BLaER1 treated with 17β-estradiol and CSF1 and Interleukin-3, amounts not matched to agents 10 nM and 100 nM (cell line): ENCODE measurements around the gene GCC1.
A peak's percentile ranks its signal among the peaks of the same experiment; 100 is the strongest.

Experiments
- H3K27ac ChIP-seq, 11 experiments: shearing (Covaris generic); formaldehyde crosslinking; 2 replicates each; pipeline ENCODE4 v1.8.1; 2022
- H3K27me3 ChIP-seq, 11 experiments: shearing (Covaris generic); formaldehyde crosslinking; 2 replicates each; pipeline ENCODE4 v1.8.1; 2022
- H3K36me3 ChIP-seq, 11 experiments: shearing (Covaris generic); formaldehyde crosslinking; 2 replicates each; pipeline ENCODE4 v1.8.1; 2022
- H3K4me1 ChIP-seq, 10 experiments: shearing (Covaris generic); formaldehyde crosslinking; 2 replicates each; pipeline ENCODE4 v1.8.1; 2022
- H3K4me2 ChIP-seq, 11 experiments: shearing (Covaris generic); formaldehyde crosslinking; 2 replicates each; pipeline ENCODE4 v1.8.1; 2022
- H3K4me3 ChIP-seq, 10 experiments: shearing (Covaris generic); formaldehyde crosslinking; 2 replicates each; pipeline ENCODE4 v1.8.1; 2022
- H3K9ac ChIP-seq, 11 experiments: shearing (Covaris generic); formaldehyde crosslinking; 2 replicates each; pipeline ENCODE4 v1.8.1; 2022
- H3K9me3 ChIP-seq, 11 experiments: shearing (Covaris generic); formaldehyde crosslinking; replicated peaks in 1 of 11; 2 replicates each; pipeline ENCODE4 v1.8.1; 2022
- H4K20me1 ChIP-seq, 11 experiments: shearing (Covaris generic); formaldehyde crosslinking; 2 replicates each; pipeline ENCODE4 v1.8.1; 2022
- Cebpa-rat ChIP-seq, 11 experiments: shearing (Covaris generic); IDR thresholded peaks; 2 replicates each; pipeline ENCODE4 v1.8.1; 2022

The GCC1 gene

GRCh38 chr7:127592550-127592949 lies 7.2 kb upstream of the GCC1 start:
- Histone ChIP-seq H3K27ac (no peak overlapping the region), H3K4me1 (peaks cover 17 to 45% (median 35%) of the 10 kb centered on the region in 10 experiments), H3K4me3 (no peak overlapping the region), H3K36me3 (peaks cover 22 to 34% (median 27%) of the 10 kb centered on the region in 11 experiments), H3K9me3 (no peaks in the 10 kb centered on the region), H3K9ac (no peak overlapping the region), H3K4me2 (no peak overlapping the region), H3K27me3 (no peaks in the 10 kb centered on the region), H4K20me1 (peaks cover 0 to 33% (median 19%) of the 10 kb centered on the region in 11 experiments; a peak in 15 of 22 replicates)
- no peak for TF ChIP-seq Cebpa-rat (IDR thresholded peaks at IDR 0.05)

GRCh38 chr7:127591591-127591990 lies 6.2 kb upstream of the GCC1 start:
- H3K4me2 ChIP-seq: no peak overlapping the region
- H3K27me3 ChIP-seq: no peaks in the 10 kb centered on the region
- TF ChIP-seq Cebpa-rat (IDR thresholded peaks at IDR 0.05): no peak
- H3K4me3 ChIP-seq: no peak overlapping the region
- H3K4me1 ChIP-seq: peaks cover 21 to 49% (median 36%) of the 10 kb centered on the region in 10 experiments
- peaks cover 22 to 34% (median 27%) of the 10 kb centered on the region in 11 experiments for H3K36me3 ChIP-seq
- H3K27ac ChIP-seq: no peak overlapping the region
- H3K9me3 ChIP-seq: no peaks in the 10 kb centered on the region
- peaks cover 0 to 33% (median 19%) of the 10 kb centered on the region in 11 experiments; a peak in 15 of 22 replicates for H4K20me1 ChIP-seq
- H3K9ac ChIP-seq: no peak overlapping the region

GRCh38 chr7:127591189-127591588 lies 5.8 kb upstream of the GCC1 start:
- H3K4me1 ChIP-seq: peaks cover 21 to 49% (median 36%) of the 10 kb centered on the region in 10 experiments
- no peak overlapping the region for H3K27ac ChIP-seq
- H3K9ac ChIP-seq: no peak overlapping the region
- peaks cover 0 to 33% (median 19%) of the 10 kb centered on the region in 11 experiments; a peak in 15 of 22 replicates for H4K20me1 ChIP-seq
- TF ChIP-seq Cebpa-rat (IDR thresholded peaks at IDR 0.05): no peak
- H3K4me3 ChIP-seq: no peak overlapping the region
- peaks cover 22 to 34% (median 27%) of the 10 kb centered on the region in 11 experiments for H3K36me3 ChIP-seq
- H3K27me3 ChIP-seq: no peaks in the 10 kb centered on the region
- no peak overlapping the region for H3K4me2 ChIP-seq
- H3K9me3 ChIP-seq: no peaks in the 10 kb centered on the region

- Histone ChIP-seq H3K4me3 (peak overlapping the region in 5 of 10 experiments; percentile 94 to 99 (median 98); a peak in 7 of 20 replicates), H4K20me1 (peaks cover under 1 to 33% (median 19%) of the 10 kb centered on the region in 11 experiments; a peak in 19 of 22 replicates), H3K4me1 (peaks cover 27 to 47% (median 36%) of the 10 kb centered on the region in 10 experiments), H3K9me3 (no peaks in the 10 kb centered on the region), H3K9ac (peak overlapping the region in 4 of 11 experiments; percentile 89 to 95 (median 94); a peak in 4 of 22 replicates), H3K4me2 (peak overlapping the region; percentile 87 to 98 (median 93); a peak in 21 of 22 replicates), H3K27ac (no peak overlapping the region; a peak in 1 of 22 replicates), H3K36me3 (peaks cover 22 to 34% (median 27%) of the 10 kb centered on the region in 11 experiments), H3K27me3 (no peaks in the 10 kb centered on the region)
- TF ChIP-seq Cebpa-rat (IDR thresholded peaks at IDR 0.05): no peak
Observed at GRCh38 chr7:127589896-127590295, 4.5 kb upstream of the GCC1 start.

- Histone ChIP-seq H3K9ac (peak overlapping the region; percentile 85 to 97 (median 94)), H3K27me3 (no peaks in the 10 kb centered on the region), H3K4me3 (peak overlapping the region; percentile 81 to 99 (median 98)), H3K4me2 (peak overlapping the region; percentile 87 to 98 (median 93)), H3K9me3 (no peaks in the 10 kb centered on the region), H3K36me3 (peaks cover 22 to 34% (median 27%) of the 10 kb centered on the region in 11 experiments), H4K20me1 (peaks cover 11 to 37% (median 26%) of the 10 kb centered on the region in 11 experiments; a peak in 21 of 22 replicates), H3K27ac (peak overlapping the region; percentile 83 to 94 (median 90)), H3K4me1 (peaks cover 33 to 47% (median 38%) of the 10 kb centered on the region in 10 experiments)
- TF ChIP-seq Cebpa-rat (IDR thresholded peaks at IDR 0.05): no peak
Observed at GRCh38 chr7:127588697-127589482, 3.5 kb upstream of the GCC1 start.

GRCh38 chr7:127588019-127588696 lies 2.8 kb upstream of the GCC1 start, which contains the start of gene ARF5:
TSS of gene ARF5 (plus strand) at chr7:127588411. CDS start at chr7:127588499, 88 bp downstream.
- peaks cover 18 to 44% (median 33%) of the 10 kb centered on the region in 11 experiments; a peak in 21 of 22 replicates for H4K20me1 ChIP-seq
- peaks cover 41 to 52% (median 45%) of the 10 kb centered on the region in 10 experiments for H3K4me1 ChIP-seq
- peak within 1 kb of the TSS; percentile 83 to 94 (median 90) for H3K27ac ChIP-seq
- no peaks in the 10 kb centered on the region for H3K27me3 ChIP-seq
- TF ChIP-seq Cebpa-rat (IDR thresholded peaks at IDR 0.05): no peak
- H3K9me3 ChIP-seq: no peaks in the 10 kb centered on the region
- H3K4me3 ChIP-seq: peak within 1 kb of the TSS; percentile 81 to 99 (median 98)
- H3K36me3 ChIP-seq: peaks cover 24 to 41% (median 31%) of the 10 kb centered on the region in 11 experiments
- H3K4me2 ChIP-seq: peak within 1 kb of the TSS; percentile 87 to 98 (median 93)
- H3K9ac ChIP-seq: peak within 1 kb of the TSS; percentile 85 to 97 (median 94)

GRCh38 chr7:127587663-127588018 lies 2.2 kb upstream of the GCC1 start:
- TF ChIP-seq Cebpa-rat (IDR thresholded peaks at IDR 0.05): no peak
- Histone ChIP-seq H3K4me1 (peaks cover 46 to 58% (median 50%) of the 10 kb centered on the region in 10 experiments), H3K36me3 (peaks cover 28 to 45% (median 36%) of the 10 kb centered on the region in 11 experiments), H3K27ac (peak overlapping the region; percentile 83 to 94 (median 90)), H3K9me3 (no peaks in the 10 kb centered on the region), H4K20me1 (peaks cover 23 to 50% (median 38%) of the 10 kb centered on the region in 11 experiments; a peak in 21 of 22 replicates), H3K4me3 (peak overlapping the region; percentile 81 to 99 (median 98)), H3K27me3 (no peaks in the 10 kb centered on the region), H3K4me2 (peak overlapping the region; percentile 80 to 97 (median 88)), H3K9ac (peak overlapping the region; percentile 85 to 97 (median 94))

GRCh38 chr7:127586346-127586745 lies 950 bp upstream of the GCC1 start:
- Histone ChIP-seq H4K20me1 (peaks cover 36 to 61% (median 50%) of the 10 kb centered on the region in 11 experiments; a peak in 21 of 22 replicates), H3K4me3 (no peak overlapping the region), H3K36me3 (peaks cover 31 to 45% (median 41%) of the 10 kb centered on the region in 11 experiments), H3K27me3 (no peaks in the 10 kb centered on the region), H3K9ac (no peak overlapping the region), H3K4me2 (peak overlapping the region in 5 of 11 experiments; percentile 93 to 99 (median 97); a peak in 6 of 22 replicates), H3K9me3 (no peaks in the 10 kb centered on the region), H3K4me1 (peaks cover 57 to 71% (median 62%) of the 10 kb centered on the region in 10 experiments), H3K27ac (no peak overlapping the region)
- TF ChIP-seq Cebpa-rat (IDR thresholded peaks at IDR 0.05): no peak
